Adrenal gland (tissue), 5 donors: ENCODE data around the gene LRBA.

Experiments used
- CTCF ChIP-seq, 6 experiments: fragments of 450-650 bp in 4 of 6; fragments of 200-600 bp in 2 of 6; sonication (generic) in 1 of 6; IDR thresholded peaks; 1 replicate in 5 of 6; 2 replicates in 1 of 6; pipeline versions ENCODE4 v1.5.1 to v1.8.0; 2016 to 2021; ENCODE audit warnings: antibody characterized with exemption in 6 of 6, mild to moderate bottlenecking in 2 of 6, moderate library complexity in 1 of 6
- POLR2A ChIP-seq, 2 donors: fragments of 450-650 bp; IDR thresholded peaks; one replicate each; pipeline ENCODE4 v1.6.1; 2017; ENCODE audit warnings: antibody characterized with exemption in 2 of 2, mild to moderate bottlenecking in 2 of 2, moderate library complexity in 1 of 2
- donor health status: DM: no; HTN: no; CAD: no.

- TF ChIP-seq CTCF (IDR thresholded peaks at IDR 0.05) (no peak), POLR2A (IDR thresholded peaks at IDR 0.05) (no peak)
Observed at GRCh38 chr4:150379454-150379853, 635.6 kb downstream of the LRBA start.
